Endothelial cell of umbilical vein (primary cell): ENCODE results near the gene UFD1.

Source experiments
- CTCF ChIP-seq, 2 donors: IDR thresholded peaks; 1 replicate in 1 of 2; 2 replicates in 1 of 2; pipeline ENCODE4 v1.5.1; 2011; ENCODE audit warnings: low read length in 2 of 2, mild to moderate bottlenecking in 2 of 2, moderate library complexity in 2 of 2, control low read depth in 1 of 2, inconsistent platforms in 1 of 2, low read depth in 1 of 2; ENCODE audit not compliant: insufficient read depth in 1 of 2; ENCODE audit errors: extremely low read depth in 1 of 2
- EZH2 ChIP-seq: IDR thresholded peaks from 2 replicates; pipeline ENCODE4 v1.6.1; 2012; ENCODE audit warnings: borderline replicate concordance, low read depth, mild to moderate bottlenecking, moderate library complexity, low read length, inconsistent platforms; ENCODE audit not compliant: severe bottlenecking
- FOS ChIP-seq: IDR thresholded peaks from 2 replicates; pipeline ENCODE4 v1.6.1; 2011; ENCODE audit warnings: mild to moderate bottlenecking, low read length, moderate library complexity, borderline replicate concordance; ENCODE audit not compliant: insufficient read depth
- GATA2 ChIP-seq: IDR thresholded peaks from 2 replicates; pipeline ENCODE4 v1.7.0; 2011; ENCODE audit warnings: low read depth, mild to moderate bottlenecking, moderate library complexity, mixed read lengths, low read length; ENCODE audit not compliant: insufficient read length, insufficient read depth
- JUN ChIP-seq: IDR thresholded peaks from 2 replicates; pipeline ENCODE4 v1.6.1; 2011; ENCODE audit warnings: borderline replicate concordance, low read depth; ENCODE audit not compliant: insufficient read length, insufficient read depth
- MYC ChIP-seq: IDR thresholded peaks from one replicate; pipeline ENCODE4 v1.6.1; 2011; ENCODE audit warnings: mild to moderate bottlenecking, low read depth, low read length
- POLR2A ChIP-seq: IDR thresholded peaks from 2 replicates; pipeline ENCODE4 v1.6.1; 2012; ENCODE audit warnings: low read depth, mild to moderate bottlenecking, control low read depth, low read length
- POLR2AphosphoS5 ChIP-seq: IDR thresholded peaks from 2 replicates; pipeline ENCODE4 v1.6.1; 2012; ENCODE audit warnings: low read depth, mild to moderate bottlenecking, control low read depth, low read length, moderate library complexity; ENCODE audit not compliant: insufficient read depth
- TF ChIP-seq, protein P1 (sequence below): IDR thresholded peaks from 2 replicates; pipeline ENCODE4 v1.6.1; 2011; ENCODE audit not compliant: insufficient read depth, insufficient read length

GRCh38 chr22:19412478-19412877 is 66.5 kb downstream of the UFD1 start:
- TF ChIP-seq CTCF (IDR thresholded peaks at IDR 0.05; ENCODE audit: extremely low read depth in 1 of 2, insufficient read depth in 1 of 2, low read depth in 1 of 2, low read length in 2 of 2) (no peak), POLR2A (no peak), POLR2AphosphoS5 (no peak), EZH2 (no peak), MYC (no peak), FOS (no peak), GATA2 (no peak), JUN (no peak)
- TF ChIP-seq, protein P1, sequence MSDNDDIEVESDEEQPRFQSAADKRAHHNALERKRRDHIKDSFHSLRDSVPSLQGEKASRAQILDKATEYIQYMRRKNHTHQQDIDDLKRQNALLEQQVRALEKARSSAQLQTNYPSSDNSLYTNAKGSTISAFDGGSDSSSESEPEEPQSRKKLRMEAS: no peak
